Ovary (tissue), 3 donors: ENCODE measurements around the gene TMPRSS3.

Source experiments
- CTCF ChIP-seq, 3 donors: fragments of 450-650 bp in 2 of 3; fragments of 200-600 bp in 1 of 3; IDR thresholded peaks; one replicate each; pipeline versions ENCODE4 v1.5.1 to v1.8.0; 2016 to 2022; ENCODE audit warnings: antibody characterized with exemption in 3 of 3, mild to moderate bottlenecking in 1 of 3
- EP300 ChIP-seq: sonication (generic); formaldehyde crosslinking; IDR thresholded peaks from one replicate; pipeline ENCODE4 v1.6.1; 2017; ENCODE audit warnings: antibody characterized with exemption
- POLR2A ChIP-seq: fragments of 450-650 bp; IDR thresholded peaks from one replicate; pipeline ENCODE4 v1.6.1; 2017; ENCODE audit warnings: antibody characterized with exemption, mild to moderate bottlenecking, moderate library complexity
- donor health status: DM: no; HTN: no; CAD: no.

DNA sequence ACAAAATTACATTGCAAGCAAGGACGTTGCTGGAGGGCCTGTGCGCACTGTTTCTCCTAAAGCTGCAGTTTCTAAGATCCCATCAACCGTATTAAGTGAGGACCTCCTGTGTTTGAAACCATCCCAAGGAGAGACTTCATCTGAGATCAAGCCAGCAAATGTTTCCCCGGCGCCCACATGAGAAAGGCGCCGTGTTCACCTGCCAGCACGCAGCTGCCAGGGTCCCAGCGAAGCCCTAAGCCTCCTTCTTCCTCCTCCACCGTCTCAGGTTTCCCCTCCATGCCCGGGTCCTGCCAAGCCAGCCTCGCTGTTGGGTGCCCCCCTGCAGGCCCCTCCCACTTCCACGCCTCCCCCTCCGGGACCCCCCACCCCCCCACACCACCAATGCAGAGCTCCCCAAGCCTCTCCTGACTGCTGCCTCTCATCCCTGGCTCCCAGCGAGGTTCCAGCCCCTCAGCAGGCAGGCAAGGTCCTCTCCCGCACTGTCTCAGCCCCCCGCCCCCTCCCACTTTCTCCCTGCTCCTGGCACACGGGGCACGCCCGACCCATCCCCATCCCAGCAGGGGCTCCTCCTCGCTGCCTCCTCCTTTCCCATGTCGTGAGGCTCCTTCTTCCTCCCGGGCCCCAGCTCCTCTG lies 20.9 kb downstream of the TMPRSS3 start:
- TF ChIP-seq CTCF (IDR thresholded peaks at IDR 0.05) (no peak), EP300 (no peak), POLR2A (no peak)
